Ishikawa (cell line): ENCODE results near the gene TTF1.

ENCODE experiments used
- EGR1 ChIP-seq: IDR thresholded peaks from 2 replicates; pipeline ENCODE4 v1.6.1; 2012
- EP300 ChIP-seq: IDR thresholded peaks from 2 replicates; pipeline ENCODE4 v1.6.1; 2012; ENCODE audit warnings: borderline replicate concordance
- RAD21 ChIP-seq: IDR thresholded peaks from 2 replicates; pipeline ENCODE4 v1.6.1; 2012; ENCODE audit warnings: low read depth
- TCF12 ChIP-seq: IDR thresholded peaks from 2 replicates; pipeline ENCODE4 v1.6.1; 2012; ENCODE audit warnings: low read depth
- YY1 ChIP-seq: IDR thresholded peaks from 2 replicates; pipeline ENCODE4 v1.6.1; 2012; ENCODE audit warnings: low read depth
- TF ChIP-seq, protein P1 (sequence below): IDR thresholded peaks from 2 replicates; pipeline ENCODE4 v1.6.1; 2012; ENCODE audit warnings: low read depth, mild to moderate bottlenecking
- TF ChIP-seq, protein P2 (sequence below): IDR thresholded peaks from 2 replicates; pipeline ENCODE4 v1.6.1; 2012

DNA sequence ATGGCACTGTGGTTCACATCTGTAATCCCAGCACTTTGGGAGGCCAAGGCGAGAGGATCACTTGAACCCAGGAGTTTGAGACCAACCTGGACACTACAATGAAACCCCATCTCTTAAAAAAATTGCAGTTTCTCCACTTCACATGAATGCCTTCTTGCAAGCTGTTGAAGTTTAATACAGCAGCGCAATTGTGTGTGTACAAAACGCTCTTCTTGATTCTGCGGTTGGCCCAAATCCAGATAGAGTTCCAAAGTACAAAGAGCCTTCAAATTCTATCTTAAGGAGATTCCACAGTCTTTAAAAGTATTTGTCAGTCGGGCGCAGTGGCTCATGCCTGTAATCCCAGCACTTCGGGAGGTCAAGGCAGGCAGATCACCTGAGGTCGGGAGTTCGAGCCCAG, 42.6 kb downstream of the TTF1 start:
- TF ChIP-seq YY1 (no peak), EGR1 (no peak), EP300 (no peak), TCF12 (no peak), RAD21 (no peak)
- TF ChIP-seq, protein P1, sequence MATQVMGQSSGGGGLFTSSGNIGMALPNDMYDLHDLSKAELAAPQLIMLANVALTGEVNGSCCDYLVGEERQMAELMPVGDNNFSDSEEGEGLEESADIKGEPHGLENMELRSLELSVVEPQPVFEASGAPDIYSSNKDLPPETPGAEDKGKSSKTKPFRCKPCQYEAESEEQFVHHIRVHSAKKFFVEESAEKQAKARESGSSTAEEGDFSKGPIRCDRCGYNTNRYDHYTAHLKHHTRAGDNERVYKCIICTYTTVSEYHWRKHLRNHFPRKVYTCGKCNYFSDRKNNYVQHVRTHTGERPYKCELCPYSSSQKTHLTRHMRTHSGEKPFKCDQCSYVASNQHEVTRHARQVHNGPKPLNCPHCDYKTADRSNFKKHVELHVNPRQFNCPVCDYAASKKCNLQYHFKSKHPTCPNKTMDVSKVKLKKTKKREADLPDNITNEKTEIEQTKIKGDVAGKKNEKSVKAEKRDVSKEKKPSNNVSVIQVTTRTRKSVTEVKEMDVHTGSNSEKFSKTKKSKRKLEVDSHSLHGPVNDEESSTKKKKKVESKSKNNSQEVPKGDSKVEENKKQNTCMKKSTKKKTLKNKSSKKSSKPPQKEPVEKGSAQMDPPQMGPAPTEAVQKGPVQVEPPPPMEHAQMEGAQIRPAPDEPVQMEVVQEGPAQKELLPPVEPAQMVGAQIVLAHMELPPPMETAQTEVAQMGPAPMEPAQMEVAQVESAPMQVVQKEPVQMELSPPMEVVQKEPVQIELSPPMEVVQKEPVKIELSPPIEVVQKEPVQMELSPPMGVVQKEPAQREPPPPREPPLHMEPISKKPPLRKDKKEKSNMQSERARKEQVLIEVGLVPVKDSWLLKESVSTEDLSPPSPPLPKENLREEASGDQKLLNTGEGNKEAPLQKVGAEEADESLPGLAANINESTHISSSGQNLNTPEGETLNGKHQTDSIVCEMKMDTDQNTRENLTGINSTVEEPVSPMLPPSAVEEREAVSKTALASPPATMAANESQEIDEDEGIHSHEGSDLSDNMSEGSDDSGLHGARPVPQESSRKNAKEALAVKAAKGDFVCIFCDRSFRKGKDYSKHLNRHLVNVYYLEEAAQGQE = no peak
- TF ChIP-seq, protein P2, sequence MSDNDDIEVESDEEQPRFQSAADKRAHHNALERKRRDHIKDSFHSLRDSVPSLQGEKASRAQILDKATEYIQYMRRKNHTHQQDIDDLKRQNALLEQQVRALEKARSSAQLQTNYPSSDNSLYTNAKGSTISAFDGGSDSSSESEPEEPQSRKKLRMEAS = no peak
